ENCODE data around the gene TNNT2.

TNNT2 gene

DNA sequence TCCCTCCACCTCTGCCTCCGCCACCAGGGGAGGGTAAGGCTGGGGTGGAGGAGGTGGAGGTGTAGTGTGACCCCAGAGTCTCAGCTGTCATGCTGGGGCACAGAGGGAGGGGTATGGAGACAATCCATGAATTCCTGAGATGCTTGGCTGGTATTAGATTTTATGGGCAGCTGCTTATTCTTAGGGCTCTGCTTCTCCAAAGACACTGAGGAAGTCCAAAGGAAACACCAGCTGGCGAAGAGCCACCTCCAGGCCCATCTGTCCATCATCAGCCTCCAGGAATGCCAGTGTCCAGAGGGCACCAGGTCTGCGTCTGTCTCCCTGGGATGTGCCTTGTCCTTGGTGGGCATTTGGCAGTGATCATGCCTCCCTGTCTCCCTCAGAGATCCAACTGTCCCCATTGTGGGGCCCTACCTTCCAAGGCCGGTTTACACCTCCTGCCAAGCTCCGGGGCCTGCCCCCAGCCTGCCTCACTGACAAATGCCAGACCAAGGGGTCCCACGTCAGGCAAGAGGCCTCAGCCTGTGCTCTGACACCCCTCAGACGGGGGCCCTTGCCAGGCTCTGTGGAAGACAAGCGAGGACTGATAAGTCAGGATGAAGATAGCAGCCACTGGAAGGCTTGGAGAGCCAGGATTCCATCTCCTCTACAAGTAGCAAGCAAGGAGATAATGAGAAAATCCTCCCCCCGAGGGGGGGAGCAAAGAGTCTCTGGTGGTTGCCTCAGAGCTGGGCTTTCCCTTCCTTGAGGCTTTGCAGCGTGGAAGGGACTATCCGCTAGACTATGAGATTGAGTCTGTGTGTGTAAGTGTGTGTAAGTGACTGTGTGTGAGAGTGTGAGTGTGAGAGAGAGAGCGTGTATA lies 42.5 kb upstream of the TNNT2 start:
- H3K4me1 ChIP-seq (ENCODE audit: low read length): peaks cover 4% of the 10 kb centered on the region; the same call in 1 of the 2 replicates
- no peak overlapping the region for H3K27ac ChIP-seq (ENCODE audit: low read length)
- H3K9ac ChIP-seq (ENCODE audit: low read length): no peak overlapping the region
- no peak overlapping the region for H3K4me2 ChIP-seq (ENCODE audit: low read length)
- TF ChIP-seq EZH2phosphoT487 (IDR thresholded peaks at IDR 0.05; ENCODE audit: low read depth): no peak
- no peak for TF ChIP-seq CTCF (IDR thresholded peaks at IDR 0.05; ENCODE audit: low read depth, low read length)
- no peaks in the 10 kb centered on the region for H3K79me2 ChIP-seq (ENCODE audit: low read length)
- no peak overlapping the region for H3K4me3 ChIP-seq (ENCODE audit: low read length)
- peaks cover 48% of the 10 kb centered on the region for H3K27me3 ChIP-seq (ENCODE audit: low read depth, low read length)
- no peaks in the 10 kb centered on the region for H3K36me3 ChIP-seq (replicated peaks; ENCODE audit: low read depth, low read length)
- no peaks in the 10 kb centered on the region for H4K20me1 ChIP-seq (ENCODE audit: insufficient read depth, low read length)
- H2AFZ ChIP-seq (ENCODE audit: low read depth, low read length): no peak overlapping the region
- no peaks in the 10 kb centered on the region for H3K9me3 ChIP-seq (ENCODE audit: insufficient read depth, low read length)

DNA sequence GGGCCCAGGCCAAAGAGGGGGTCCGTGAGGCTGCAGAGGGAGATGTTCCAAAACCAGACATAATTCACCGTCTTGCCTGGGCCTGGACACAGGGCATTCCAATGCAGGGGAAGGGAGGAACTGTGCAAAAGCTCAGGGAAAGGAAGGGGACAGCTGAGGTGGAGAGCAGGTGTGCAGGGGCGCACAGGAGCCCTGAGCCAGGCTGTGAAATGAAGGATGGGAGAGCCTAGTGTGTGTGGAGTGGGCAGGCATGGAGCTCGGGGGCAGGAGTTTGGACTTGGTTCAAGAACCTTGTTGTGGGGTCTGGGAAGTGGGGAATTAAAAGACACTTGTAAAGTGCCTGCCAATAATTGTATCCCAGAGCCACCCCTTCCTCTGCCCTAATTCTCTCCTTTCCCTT lies 41.8 kb upstream of the TNNT2 start:
- H3K4me1 ChIP-seq (ENCODE audit: low read length): peaks cover 3% of the 10 kb centered on the region; the same call in 1 of the 2 replicates
- no peaks in the 10 kb centered on the region for H3K36me3 ChIP-seq (replicated peaks; ENCODE audit: low read depth, low read length)
- no peak overlapping the region for H3K4me3 ChIP-seq (ENCODE audit: low read length)
- H3K4me2 ChIP-seq (ENCODE audit: low read length): no peak overlapping the region
- no peak overlapping the region for H3K27ac ChIP-seq (ENCODE audit: low read length)
- H3K9ac ChIP-seq (ENCODE audit: low read length): no peak overlapping the region
- H2AFZ ChIP-seq (ENCODE audit: low read depth, low read length): no peak overlapping the region
- H3K79me2 ChIP-seq (ENCODE audit: low read length): no peaks in the 10 kb centered on the region
- TF ChIP-seq CTCF (IDR thresholded peaks at IDR 0.05; ENCODE audit: low read depth, low read length): no peak
- TF ChIP-seq EZH2phosphoT487 (IDR thresholded peaks at IDR 0.05; ENCODE audit: low read depth): no peak
- H3K27me3 ChIP-seq (ENCODE audit: low read depth, low read length): peaks cover 54% of the 10 kb centered on the region
- no peaks in the 10 kb centered on the region for H3K9me3 ChIP-seq (ENCODE audit: insufficient read depth, low read length)
- no peaks in the 10 kb centered on the region for H4K20me1 ChIP-seq (ENCODE audit: insufficient read depth, low read length)

DNA sequence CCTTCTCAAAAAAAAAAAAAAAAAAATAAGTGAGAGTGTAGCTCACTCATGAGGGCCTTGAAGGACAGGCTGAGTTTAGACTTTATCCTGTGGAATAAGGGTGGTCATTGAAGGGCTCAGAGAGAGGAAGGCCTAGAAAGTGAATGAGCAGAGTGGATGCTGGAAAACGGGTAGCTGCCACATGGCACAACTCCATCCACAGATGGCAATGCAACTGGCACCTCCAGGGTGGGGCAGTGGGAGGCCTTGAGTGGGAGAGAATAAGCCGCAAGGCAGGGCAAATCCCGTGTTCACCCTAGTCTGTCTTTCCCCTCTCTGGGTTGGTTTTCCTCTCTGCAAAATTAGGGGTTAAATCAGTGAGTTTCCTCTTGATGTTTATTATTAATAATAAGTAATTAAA lies 41.0 kb upstream of the TNNT2 start:
- H4K20me1 ChIP-seq (ENCODE audit: insufficient read depth, low read length): no peaks in the 10 kb centered on the region
- H3K4me3 ChIP-seq (ENCODE audit: low read length): no peak overlapping the region
- no peaks in the 10 kb centered on the region for H3K79me2 ChIP-seq (ENCODE audit: low read length)
- H3K36me3 ChIP-seq (replicated peaks; ENCODE audit: low read depth, low read length): no peaks in the 10 kb centered on the region
- no peak overlapping the region for H3K27ac ChIP-seq (ENCODE audit: low read length)
- no peak overlapping the region for H2AFZ ChIP-seq (ENCODE audit: low read depth, low read length)
- TF ChIP-seq EZH2phosphoT487 (IDR thresholded peaks at IDR 0.05; ENCODE audit: low read depth): no peak
- TF ChIP-seq CTCF (IDR thresholded peaks at IDR 0.05; ENCODE audit: low read depth, low read length): no peak
- H3K4me2 ChIP-seq (ENCODE audit: low read length): no peak overlapping the region
- H3K9me3 ChIP-seq (ENCODE audit: insufficient read depth, low read length): no peaks in the 10 kb centered on the region
- H3K27me3 ChIP-seq (ENCODE audit: low read depth, low read length): peaks cover 54% of the 10 kb centered on the region
- no peaks in the 10 kb centered on the region for H3K4me1 ChIP-seq (ENCODE audit: low read length)
- H3K9ac ChIP-seq (ENCODE audit: low read length): no peak overlapping the region

GRCh38 chr1:201414051-201414738 lies 36.7 kb upstream of the TNNT2 start:
- H3K4me2 ChIP-seq (ENCODE audit: low read length): no peak overlapping the region
- no peaks in the 10 kb centered on the region for H3K79me2 ChIP-seq (ENCODE audit: low read length)
- no peaks in the 10 kb centered on the region for H3K9me3 ChIP-seq (ENCODE audit: insufficient read depth, low read length)
- no peak overlapping the region for H3K27ac ChIP-seq (ENCODE audit: low read length)
- no peak overlapping the region for H2AFZ ChIP-seq (ENCODE audit: low read depth, low read length)
- no peak overlapping the region for H3K9ac ChIP-seq (ENCODE audit: low read length)
- H3K4me1 ChIP-seq (ENCODE audit: low read length): no peaks in the 10 kb centered on the region
- no peak overlapping the region for H3K4me3 ChIP-seq (ENCODE audit: low read length)
- H3K27me3 ChIP-seq (ENCODE audit: low read depth, low read length): peaks cover 70% of the 10 kb centered on the region
- TF ChIP-seq EZH2phosphoT487 (IDR thresholded peaks at IDR 0.05; ENCODE audit: low read depth): no peak
- no peak for TF ChIP-seq CTCF (IDR thresholded peaks at IDR 0.05; ENCODE audit: low read depth, low read length)
- no peaks in the 10 kb centered on the region for H3K36me3 ChIP-seq (replicated peaks; ENCODE audit: low read depth, low read length)
- no peaks in the 10 kb centered on the region for H4K20me1 ChIP-seq (ENCODE audit: insufficient read depth, low read length)

Measured in OCI-LY3 (cell line).